Subcutaneous abdominal adipose tissue (tissue), 5 donors: ENCODE results near the gene BCAS1.
"Not testable (repeated sequence)": the region's sequence is repeated elsewhere in the genome, so short reads cannot be mapped to it uniquely, and the experiment has no call there.

Experiments
- H3K27ac ChIP-seq: one replicate; pipeline ENCODE4 v1.7.0; 2013; ENCODE audit warnings: low read depth, mild to moderate bottlenecking, inconsistent platforms, low read length, moderate library complexity
- H3K27me3 ChIP-seq, 5 donors: one replicate each; pipeline ENCODE4 v1.7.0; 2013; ENCODE audit warnings: low read length in 5 of 5, inconsistent platforms in 1 of 5; ENCODE audit not compliant: control insufficient read depth in 5 of 5, insufficient read depth in 4 of 5
- H3K36me3 ChIP-seq, 5 donors: one replicate each; pipeline ENCODE4 v1.7.0; 2013; ENCODE audit warnings: low read length in 5 of 5; ENCODE audit not compliant: control insufficient read depth in 5 of 5, insufficient read depth in 5 of 5
- H3K4me1 ChIP-seq, 5 donors: one replicate each; pipeline ENCODE4 v1.7.0; 2013; ENCODE audit warnings: low read length in 5 of 5, mild to moderate bottlenecking in 3 of 5, moderate library complexity in 1 of 5; ENCODE audit not compliant: control insufficient read depth in 5 of 5, insufficient read depth in 5 of 5
- H3K4me3 ChIP-seq, 5 donors: one replicate each; pipeline ENCODE4 v1.7.0; 2013; ENCODE audit warnings: low read length in 5 of 5, low read depth in 1 of 5
- H3K9ac ChIP-seq, 5 donors: one replicate each; pipeline ENCODE4 v1.7.0; 2013; ENCODE audit warnings: low read length in 5 of 5, mild to moderate bottlenecking in 4 of 5, moderate library complexity in 3 of 5
- H3K9me3 ChIP-seq, 5 donors: one replicate each; pipeline ENCODE4 v1.7.0; 2013; ENCODE audit warnings: low read length in 5 of 5; ENCODE audit not compliant: control insufficient read depth in 5 of 5
- donor health status: healthy.
- donor health status: healthy.
- donor health status: healthy.
- donor health status: healthy.
- donor health status: healthy.

Gene BCAS1

DNA sequence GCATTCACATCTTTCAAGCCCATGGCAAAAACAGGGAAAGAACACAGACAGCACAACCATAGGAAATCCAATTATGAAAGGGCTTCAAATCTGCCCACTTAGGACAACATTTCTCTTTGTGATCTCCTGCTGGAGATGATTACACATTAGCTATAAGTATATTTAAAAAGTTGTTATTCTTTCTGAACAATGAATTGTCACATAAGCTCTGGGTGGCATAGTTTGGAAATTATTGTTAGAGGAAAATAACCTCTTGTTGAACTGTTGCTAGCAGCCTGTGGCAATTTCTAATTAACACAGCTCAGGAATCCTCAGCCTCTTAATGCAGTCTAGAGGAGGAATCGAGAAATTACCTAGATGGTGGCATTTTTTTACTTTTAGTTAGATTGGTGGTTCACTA, 54.9 kb downstream of the BCAS1 start:
- H3K9me3 ChIP-seq: no peaks in the 10 kb centered on the region
- H3K36me3 ChIP-seq: no peaks in the 10 kb centered on the region
- no peak overlapping the region for H3K9ac ChIP-seq
- no peak overlapping the region for H3K27ac ChIP-seq
- peaks cover 3 to 22% (median 16%) of the 10 kb centered on the region in 5 donors for H3K4me1 ChIP-seq
- no peak overlapping the region for H3K4me3 ChIP-seq
- H3K27me3 ChIP-seq: no peaks in the 10 kb centered on the region

GRCh38 chr20:54014293-54014926, 56.0 kb downstream of the BCAS1 start:
- H3K27ac ChIP-seq: no peak overlapping the region
- H3K4me3 ChIP-seq: no peak overlapping the region
- no peak overlapping the region for H3K9ac ChIP-seq
- peaks cover 3 to 22% (median 16%) of the 10 kb centered on the region in 5 donors for H3K4me1 ChIP-seq
- no peaks in the 10 kb centered on the region for H3K9me3 ChIP-seq
- H3K27me3 ChIP-seq: no peaks in the 10 kb centered on the region
- no peaks in the 10 kb centered on the region for H3K36me3 ChIP-seq

- H3K9me3 ChIP-seq: no peaks in the 10 kb centered on the region
- H3K9ac ChIP-seq: no peak overlapping the region
- H3K27me3 ChIP-seq: no peaks in the 10 kb centered on the region
- no peak overlapping the region for H3K27ac ChIP-seq
- no peaks in the 10 kb centered on the region for H3K36me3 ChIP-seq
- peaks cover 3 to 22% (median 16%) of the 10 kb centered on the region in 5 donors for H3K4me1 ChIP-seq
- H3K4me3 ChIP-seq: no peak overlapping the region
Observed at GRCh38 chr20:54013471-54013870, 56.9 kb downstream of the BCAS1 start.

DNA sequence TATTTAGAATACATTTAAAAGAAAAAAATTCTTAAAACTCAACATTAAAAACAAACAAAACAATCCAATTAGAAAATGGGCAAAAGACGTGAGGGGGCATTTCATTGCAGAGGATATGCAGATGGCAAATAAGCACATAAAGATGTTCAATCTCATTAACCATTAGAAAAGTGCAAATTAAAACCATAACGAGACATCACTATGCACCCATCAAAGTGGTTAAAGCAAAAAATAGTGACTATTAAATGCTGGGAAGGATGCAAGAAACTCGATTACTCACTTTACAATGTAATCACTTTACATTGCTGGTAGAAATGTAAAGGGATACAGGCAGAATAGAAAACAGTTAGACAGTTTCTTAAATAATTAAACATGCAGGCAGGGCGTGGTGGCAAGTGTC, 59.0 kb downstream of the BCAS1 start:
- Histone ChIP-seq H3K4me1 (peaks cover 0 to 8% (median 7%) of the 10 kb centered on the region in 5 donors), H3K9me3 (no peaks in the 10 kb centered on the region), H3K36me3 (no peaks in the 10 kb centered on the region), H3K4me3 (no peak overlapping the region), H3K9ac (no peak overlapping the region), H3K27ac (no peak overlapping the region), H3K27me3 (peaks cover 0 to 3% (median 0%) of the 10 kb centered on the region in 5 donors)

- H3K4me1 ChIP-seq, H3K9ac ChIP-seq, H3K27ac ChIP-seq: not testable (repeated sequence)
Observed at GRCh38 chr20:54006216-54006615, 64.2 kb downstream of the BCAS1 start.

GRCh38 chr20:54005524-54005923, 64.9 kb downstream of the BCAS1 start:
- peaks cover 5 to 13% (median 13%) of the 10 kb centered on the region in 5 donors for H3K9me3 ChIP-seq
- no peaks in the 10 kb centered on the region for H3K4me1 ChIP-seq
- H3K27me3 ChIP-seq: peaks cover 0 to 7% (median 3%) of the 10 kb centered on the region in 5 donors
- H3K27ac ChIP-seq: no peak overlapping the region
- H3K9ac ChIP-seq: no peak overlapping the region
- H3K36me3 ChIP-seq: no peaks in the 10 kb centered on the region
- no peak overlapping the region for H3K4me3 ChIP-seq

More at GRCh38 chr20:54006216-54006615, 64.2 kb downstream of the BCAS1 start:
- H3K27me3 ChIP-seq, H3K36me3 ChIP-seq, H3K4me3 ChIP-seq: not testable (repeated sequence)
- peaks cover 3 to 12% (median 10%) of the 10 kb centered on the region in 5 donors for H3K9me3 ChIP-seq

DNA sequence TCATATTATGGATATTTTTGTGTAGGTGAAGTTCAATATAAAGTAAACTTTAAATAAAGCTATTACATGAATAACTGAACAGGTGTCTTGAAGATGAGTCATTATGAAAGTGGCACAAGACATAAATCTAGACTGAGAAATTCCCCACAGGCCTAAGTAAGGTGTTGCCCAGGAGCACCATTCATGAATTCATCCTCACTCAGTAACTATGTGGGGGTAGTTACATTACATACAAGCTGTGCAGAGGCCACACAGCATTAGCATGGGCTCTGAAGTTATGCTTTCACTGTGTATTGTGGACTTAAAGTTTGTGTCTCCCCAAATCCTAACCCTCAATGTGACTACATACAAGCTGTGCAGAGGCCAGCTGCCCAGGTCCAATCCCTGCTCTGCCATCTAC, 65.9 kb downstream of the BCAS1 start:
- H3K27me3 ChIP-seq: peaks cover 0 to 7% (median 3%) of the 10 kb centered on the region in 5 donors
- no peaks in the 10 kb centered on the region for H3K4me1 ChIP-seq
- no peak overlapping the region for H3K9ac ChIP-seq
- no peaks in the 10 kb centered on the region for H3K36me3 ChIP-seq
- H3K9me3 ChIP-seq: peaks cover 5 to 13% (median 13%) of the 10 kb centered on the region in 5 donors
- no peak overlapping the region for H3K27ac ChIP-seq
- no peak overlapping the region for H3K4me3 ChIP-seq

GRCh38 chr20:54002741-54003140, 67.7 kb downstream of the BCAS1 start:
- H3K9me3 ChIP-seq: peaks cover 5 to 13% (median 13%) of the 10 kb centered on the region in 5 donors
- H3K9ac ChIP-seq: no peak overlapping the region
- no peak overlapping the region for H3K27ac ChIP-seq
- H3K27me3 ChIP-seq: peaks cover 0 to 7% (median 3%) of the 10 kb centered on the region in 5 donors
- H3K4me3 ChIP-seq: no peak overlapping the region
- H3K4me1 ChIP-seq: no peaks in the 10 kb centered on the region
- no peaks in the 10 kb centered on the region for H3K36me3 ChIP-seq

DNA sequence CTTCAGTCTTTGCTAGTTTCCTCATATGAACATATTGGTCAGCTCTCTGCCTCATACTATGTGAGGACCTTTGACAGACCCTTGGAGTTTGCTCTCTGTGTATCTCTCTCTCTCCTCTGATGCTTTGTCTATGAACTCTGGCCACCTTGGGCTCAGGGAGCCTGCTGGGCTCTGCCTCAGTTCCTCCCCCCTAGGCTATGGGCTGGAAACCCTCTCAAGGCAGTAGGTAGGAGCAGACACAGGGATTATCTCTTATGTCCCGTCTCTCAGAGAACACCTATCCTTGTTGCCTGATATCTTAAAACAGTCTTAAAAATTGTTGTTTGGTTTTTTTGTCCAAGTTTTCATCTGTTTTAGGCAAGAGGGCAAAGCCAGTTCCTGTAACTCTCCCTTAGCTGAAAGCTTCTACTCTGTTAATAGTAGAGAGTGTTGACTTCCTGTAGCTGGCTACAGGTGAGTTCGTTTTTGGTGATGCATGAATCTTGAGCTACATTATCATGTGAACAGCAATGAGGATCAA, 68.3 kb downstream of the BCAS1 start:
- peaks cover 0 to 7% (median 3%) of the 10 kb centered on the region in 5 donors for H3K27me3 ChIP-seq
- H3K9ac ChIP-seq: no peak overlapping the region

GRCh38 chr20:54000914-54001313, 69.5 kb downstream of the BCAS1 start:
- no peaks in the 10 kb centered on the region for H3K36me3 ChIP-seq
- H3K9me3 ChIP-seq: peaks cover 5 to 13% (median 13%) of the 10 kb centered on the region in 5 donors
- no peak overlapping the region for H3K4me3 ChIP-seq
- H3K9ac ChIP-seq: no peak overlapping the region
- peaks cover 0 to 7% (median 0%) of the 10 kb centered on the region in 5 donors for H3K27me3 ChIP-seq
- no peak overlapping the region for H3K27ac ChIP-seq
- H3K4me1 ChIP-seq: no peaks in the 10 kb centered on the region

More for the DNA sequence above, 68.3 kb downstream of the BCAS1 start:
- peaks cover 5 to 13% (median 13%) of the 10 kb centered on the region in 5 donors for H3K9me3 ChIP-seq
- no peak overlapping the region for H3K4me3 ChIP-seq
- H3K4me1 ChIP-seq: no peaks in the 10 kb centered on the region
- H3K36me3 ChIP-seq: no peaks in the 10 kb centered on the region
- H3K27ac ChIP-seq: no peak overlapping the region
